Activated CD8-positive, alpha-beta T cell treated with anti-CD3 and anti-CD28 coated beads for 36 hours (primary cell): ENCODE results near the gene RAX2. TPM values are rescaled to one million over a fixed set of nuclear protein-coding genes. Genes with fewer than 3 reads are reported as not detected.
A peak's percentile ranks its signal among the peaks of the same experiment; 100 is the strongest.

Source experiments
- ATAC-seq: fragments of 200-7000 bp; cut with Tn5 transposase; one replicate; pipeline ENCODE4 v1.10.0; 2021; ENCODE audit warnings: mild to moderate bottlenecking, moderate library complexity
- CTCF ChIA-PET: fragments of 350-600 bp; sonication (Branson Sonifier 250); formaldehyde crosslinking; loops from one replicate; lab custom pipeline; 2021; ENCODE audit warnings: antibody characterized with exemption; lab: Charles Lee
- POLR2A ChIA-PET: fragments of 350-600 bp; sonication (Branson Sonifier 250); formaldehyde crosslinking; loops from one replicate; lab custom pipeline; 2021; ENCODE audit warnings: antibody characterized with exemption; lab: Charles Lee
- DNase-seq: peaks from one replicate; pipeline ENCODE4 v3.0.0-alpha.2; 2020
- H3K27ac Mint-ChIP-seq: one replicate; pipeline ENCODE4 v1.8.0; 2021; ENCODE audit warnings: mild to moderate bottlenecking, mixed read lengths
- H3K27me3 Mint-ChIP-seq: one replicate; pipeline ENCODE4 v1.8.0; 2021; ENCODE audit warnings: mixed read lengths
- H3K36me3 Mint-ChIP-seq: one replicate; pipeline ENCODE4 v1.8.0; 2021; ENCODE audit warnings: low read depth, mixed read lengths
- H3K4me1 Mint-ChIP-seq: one replicate; pipeline ENCODE4 v1.8.0; 2021; ENCODE audit warnings: low read depth, mixed read lengths
- H3K4me3 Mint-ChIP-seq: one replicate; pipeline ENCODE4 v1.8.0; 2021; ENCODE audit warnings: mild to moderate bottlenecking, moderate library complexity, mixed read lengths
- H3K9me3 Mint-ChIP-seq: one replicate; pipeline ENCODE4 v1.8.0; 2021; ENCODE audit warnings: mixed read lengths
- intact Hi-C: fragments of 100-400 bp; cut with micrococcal nuclease; formaldehyde crosslinking; loops from one replicate; pipeline ENCODE4 v1.10.0; 2022
- total RNA-seq, 2 experiments: library from RNA; stranded (reverse); gene quantifications; one replicate each; pipeline ENCODE4 v1.2.3, GENCODE V29; 2021
- TF ChIP-seq, protein P1 (sequence below): fragments of 200-600 bp; IDR thresholded peaks from one replicate; pipeline ENCODE4 v1.8.0; 2022; ENCODE audit warnings: antibody characterized with exemption, mild to moderate bottlenecking

The RAX2 gene
- total RNA-seq, 2 experiments from 2014 or later = not detected

DNA sequence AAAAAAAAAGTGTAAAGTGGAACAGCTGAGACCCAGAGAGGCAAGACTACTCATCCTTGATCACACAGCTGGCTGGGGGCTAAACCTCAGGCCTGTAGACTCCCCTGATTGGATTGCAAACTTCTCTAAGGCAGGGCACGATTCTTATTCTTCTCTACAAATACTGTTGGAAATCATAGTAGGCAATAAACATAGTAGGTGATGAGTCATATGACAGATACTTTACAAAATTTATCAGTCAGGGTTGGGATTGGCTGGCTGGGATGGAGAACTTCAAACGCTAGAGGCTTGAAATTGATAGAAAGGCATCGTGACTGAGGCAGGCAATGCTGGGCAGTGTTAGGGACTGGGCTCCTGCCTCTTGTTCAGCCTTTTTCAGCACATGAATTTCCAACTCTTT lies 20.1 kb upstream of the RAX2 start:
- TF ChIP-seq, protein P1, sequence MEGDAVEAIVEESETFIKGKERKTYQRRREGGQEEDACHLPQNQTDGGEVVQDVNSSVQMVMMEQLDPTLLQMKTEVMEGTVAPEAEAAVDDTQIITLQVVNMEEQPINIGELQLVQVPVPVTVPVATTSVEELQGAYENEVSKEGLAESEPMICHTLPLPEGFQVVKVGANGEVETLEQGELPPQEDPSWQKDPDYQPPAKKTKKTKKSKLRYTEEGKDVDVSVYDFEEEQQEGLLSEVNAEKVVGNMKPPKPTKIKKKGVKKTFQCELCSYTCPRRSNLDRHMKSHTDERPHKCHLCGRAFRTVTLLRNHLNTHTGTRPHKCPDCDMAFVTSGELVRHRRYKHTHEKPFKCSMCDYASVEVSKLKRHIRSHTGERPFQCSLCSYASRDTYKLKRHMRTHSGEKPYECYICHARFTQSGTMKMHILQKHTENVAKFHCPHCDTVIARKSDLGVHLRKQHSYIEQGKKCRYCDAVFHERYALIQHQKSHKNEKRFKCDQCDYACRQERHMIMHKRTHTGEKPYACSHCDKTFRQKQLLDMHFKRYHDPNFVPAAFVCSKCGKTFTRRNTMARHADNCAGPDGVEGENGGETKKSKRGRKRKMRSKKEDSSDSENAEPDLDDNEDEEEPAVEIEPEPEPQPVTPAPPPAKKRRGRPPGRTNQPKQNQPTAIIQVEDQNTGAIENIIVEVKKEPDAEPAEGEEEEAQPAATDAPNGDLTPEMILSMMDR = no peak
- H3K27me3 Mint-ChIP-seq = no peaks in the 10 kb centered on the region

DNA sequence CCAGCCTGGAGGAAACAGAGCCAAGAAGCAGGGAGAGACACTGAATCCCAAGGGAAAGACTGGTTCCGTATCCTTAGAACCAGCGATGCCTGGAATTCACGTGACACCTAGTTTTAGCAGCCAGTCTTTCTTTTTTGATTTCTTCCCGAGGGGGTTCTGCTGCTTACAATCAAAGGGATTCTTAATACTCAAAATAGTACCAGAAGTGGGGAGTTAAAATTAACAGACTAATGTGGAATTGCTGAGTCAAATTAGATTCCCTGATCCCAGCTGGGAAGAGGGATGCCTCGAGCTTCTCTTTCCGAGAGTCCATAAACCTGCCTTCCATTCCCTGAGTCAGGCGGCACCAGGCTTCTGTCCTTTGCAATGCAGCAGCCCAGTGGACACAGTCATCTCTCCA lies 18.9 kb upstream of the RAX2 start:
- TF ChIP-seq, protein P1 = no peak
- Mint-ChIP-seq H3K9me3 (no peaks in the 10 kb centered on the region), H3K27ac (no peak overlapping the region), H3K36me3 (no peaks in the 10 kb centered on the region), H3K27me3 (no peaks in the 10 kb centered on the region), H3K4me3 (no peak overlapping the region), H3K4me1 (peaks cover 8% of the 10 kb centered on the region)
- no peak for ATAC-seq
- intact Hi-C loops = no loop called here
- CTCF ChIA-PET = interaction anchor here (1.5 to 3.5 kb wide), 2 partner anchors 28 to 31 kb away, joined by 5 to 13 read pairs; no protein-coding TSS in a partner anchor
- no peak for DNase-seq
- POLR2A ChIA-PET = interaction anchor here (0.7 to 1.2 kb wide), 3 partner anchors 8 to 21 kb away, joined by 3 to 5 read pairs (median 4); no protein-coding TSS in a partner anchor

More for the DNA sequence above, 20.1 kb upstream of the RAX2 start:
- H3K9me3 Mint-ChIP-seq = peaks cover 7% of the 10 kb centered on the region
- DNase-seq (no peak), ATAC-seq (no peak)
- CTCF ChIA-PET = no interaction called here
- H3K4me1 Mint-ChIP-seq = peaks cover 6% of the 10 kb centered on the region
- H3K27ac Mint-ChIP-seq = no peak overlapping the region
- no peak overlapping the region for H3K4me3 Mint-ChIP-seq
- POLR2A ChIA-PET = no interaction called here
- peaks cover 3% of the 10 kb centered on the region for H3K36me3 Mint-ChIP-seq
- intact Hi-C loops = no loop called here

DNA sequence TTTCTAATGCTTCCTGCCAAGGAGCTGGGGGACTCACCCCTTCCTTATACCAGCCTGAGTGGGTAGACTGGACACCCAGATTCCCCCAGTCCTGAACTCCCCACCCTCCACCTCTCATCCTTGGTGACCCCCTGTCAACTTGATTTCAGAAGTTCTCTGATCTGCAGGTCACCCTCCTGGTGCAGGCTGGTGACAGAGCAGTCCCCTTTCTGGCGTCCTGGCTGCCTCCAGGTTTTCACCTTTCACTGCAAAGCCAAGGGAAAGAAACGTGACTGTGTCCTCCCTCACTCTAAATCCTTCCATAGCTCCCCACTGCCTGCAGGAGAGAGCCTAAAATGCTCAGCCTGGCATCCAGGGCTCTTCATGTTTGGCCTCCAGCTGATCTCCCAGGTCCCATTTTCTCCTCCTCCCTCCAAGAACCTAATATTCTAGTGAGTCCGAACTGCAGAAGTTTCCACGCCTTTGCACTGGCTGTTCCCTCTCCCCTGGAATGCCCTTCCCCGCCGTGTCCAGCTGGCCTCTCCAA lies 18.2 kb upstream of the RAX2 start:
- Mint-ChIP-seq H3K36me3 (peaks cover 2% of the 10 kb centered on the region), H3K4me1 (peaks cover 8% of the 10 kb centered on the region), H3K27me3 (no peaks in the 10 kb centered on the region), H3K27ac (no peak overlapping the region), H3K4me3 (no peak overlapping the region), H3K9me3 (no peaks in the 10 kb centered on the region)
- ChIA-PET CTCF (interaction anchor here (1.2 to 3.5 kb wide), 3 partner anchors 29 to 58 kb away, joined by 3 to 13 read pairs (median 5); no protein-coding TSS in a partner anchor), POLR2A (interaction anchor here (0.7 to 1.5 kb wide), 4 partner anchors 9 to 22 kb away, joined by 3 to 5 read pairs (median 4); no protein-coding TSS in a partner anchor)
- DNase-seq (no peak), ATAC-seq (no peak)
- TF ChIP-seq, protein P1 = no peak
- intact Hi-C loops = no loop called here

DNA sequence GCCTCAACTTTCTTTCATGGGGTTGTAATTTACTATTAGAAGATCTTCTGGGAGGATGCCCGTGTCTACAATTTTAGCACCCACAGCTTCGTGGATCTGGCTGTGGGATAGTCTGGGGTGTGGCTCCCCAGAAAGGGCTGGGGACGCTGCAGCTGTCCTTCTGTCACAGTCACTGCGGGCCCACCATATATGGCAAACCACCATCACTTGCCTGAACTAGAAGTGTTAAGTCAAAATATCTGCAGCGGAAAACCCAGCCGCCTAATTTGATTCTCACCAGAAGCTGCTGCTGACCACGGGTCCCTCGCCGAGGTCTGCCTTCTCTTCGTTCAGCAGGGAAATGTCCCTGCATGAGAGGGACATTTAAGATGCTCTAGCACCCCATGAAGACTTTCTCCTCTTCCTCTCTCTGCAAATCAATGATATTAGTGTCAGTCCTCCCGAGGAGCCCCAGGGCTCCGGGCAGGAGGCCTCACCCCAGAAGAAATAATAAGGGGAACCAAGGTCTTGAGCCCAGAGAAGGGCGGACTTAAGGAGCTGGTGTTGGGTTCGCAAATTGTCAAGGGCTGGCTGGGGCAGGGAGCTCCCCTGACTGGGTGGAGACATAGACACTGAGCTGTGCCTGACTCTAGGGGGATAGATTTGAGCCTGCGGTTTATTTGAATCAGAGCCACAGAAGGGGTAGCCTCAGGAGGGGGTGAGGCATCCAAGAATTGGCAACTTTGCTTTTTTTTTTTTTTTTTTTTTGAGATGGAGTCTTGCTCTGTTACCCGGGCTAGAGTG lies 17.2 kb upstream of the RAX2 start:
- Mint-ChIP-seq H3K36me3 (peaks cover 5% of the 10 kb centered on the region), H3K27ac (peak overlapping the region; percentile 44), H3K4me3 (no peak overlapping the region), H3K4me1 (peaks cover 11% of the 10 kb centered on the region), H3K9me3 (no peaks in the 10 kb centered on the region), H3K27me3 (no peaks in the 10 kb centered on the region)
- peak; percentile 51 for DNase-seq
- ATAC-seq = peak; percentile 40
- ChIA-PET POLR2A (interaction anchor here (0.6 to 1.5 kb wide), 4 partner anchors 16 to 193 kb away, joined by 3 to 4 read pairs (median 3); no protein-coding TSS in a partner anchor), CTCF (interaction anchor here (0.9 to 3.5 kb wide), 5 partner anchors 26 to 59 kb away, joined by 3 to 13 read pairs (median 3); partner anchors contain the start of genes APBA3 and MRPL54)
- intact Hi-C loops = no loop called here
- TF ChIP-seq, protein P1 = no peak
